SK-N-SH (cell line): Measurements from ENCODE around the gene ASXL3. TPM values are rescaled to one million over a fixed set of nuclear protein-coding genes. Genes with fewer than 3 reads are reported as not detected.

Experiments used
- CTCF ChIA-PET: fragments of 300-600, 350-600 bp; formaldehyde crosslinking; extraction: SDS; loops from one replicate; lab custom pipeline; 2021; lab: Yijun Ruan, JAX
- POLR2A ChIA-PET: fragments of 350-600 bp; sonication (Branson Sonifier 250); formaldehyde crosslinking; extraction: SDS; loops from one replicate; lab custom pipeline; 2020; ENCODE audit warnings: antibody characterized with exemption, inconsistent platforms; lab: Yijun Ruan, JAX
- DNase-seq: peaks from one replicate; pipeline ENCODE4 v3.0.0; 2012
- H2AFZ ChIP-seq: fragments of 200-600 bp; sonication (generic); 2 replicates; pipeline ENCODE4 v1.8.1; 2016; ENCODE audit warnings: antibody characterized with exemption, mild to moderate bottlenecking, low read depth
- H3F3A ChIP-seq: fragments of 200-600 bp; sonication (generic); replicated peaks from 2 replicates; pipeline ENCODE3; 2016; ENCODE audit warnings: antibody characterized with exemption, mild to moderate bottlenecking; ENCODE audit not compliant: insufficient read depth
- H3K27ac ChIP-seq, 2 experiments: fragments of 200-500 bp in 1 of 2; fragments of 200-600 bp in 1 of 2; sonication (Bioruptor generic) in 1 of 2; sonication (generic), shearing (Covaris generic) in 1 of 2; 2 replicates each; pipeline versions ENCODE4 v1.5.1 to v1.6.1; 2014 to 2016; ENCODE audit warnings: low read depth in 2 of 2, inconsistent platforms in 1 of 2, low read length in 1 of 2, mild to moderate bottlenecking in 1 of 2, mixed read lengths in 1 of 2
- H3K27me3 ChIP-seq: fragments of 200-600 bp; sonication (generic), shearing (Covaris generic); 2 replicates; pipeline ENCODE4 v1.6.1; 2016; ENCODE audit warnings: mixed run types; ENCODE audit not compliant: insufficient read depth
- H3K36me3 ChIP-seq, 2 experiments: fragments of 200-500 bp in 1 of 2; fragments of 200-600 bp in 1 of 2; sonication (Bioruptor generic) in 1 of 2; sonication (generic) in 1 of 2; replicated peaks in 1 of 2; 2 replicates each; pipeline versions ENCODE3 to v1.5.1; 2014 to 2016; ENCODE audit warnings: low read length in 1 of 2, mild to moderate bottlenecking in 1 of 2; ENCODE audit not compliant: insufficient read depth in 2 of 2, control insufficient read depth in 1 of 2
- H3K4me1 ChIP-seq, 2 experiments: fragments of 200-500 bp in 1 of 2; fragments of 200-600 bp in 1 of 2; sonication (Bioruptor generic) in 1 of 2; sonication (generic), shearing (Covaris generic) in 1 of 2; 2 replicates each; pipeline versions ENCODE4 v1.5.1 to v1.6.1; 2014 to 2016; ENCODE audit warnings: low read depth in 1 of 2, low read length in 1 of 2, mixed run types in 1 of 2; ENCODE audit not compliant: insufficient read depth in 2 of 2, control insufficient read depth in 1 of 2
- H3K4me2 ChIP-seq: fragments of 200-600 bp; sonication (generic), shearing (Covaris generic); 2 replicates; pipeline ENCODE4 v1.6.1; 2017; ENCODE audit warnings: mixed run types
- H3K4me3 ChIP-seq, 2 experiments: fragments of 200-500 bp in 1 of 2; fragments of 200-600 bp in 1 of 2; sonication (Bioruptor generic) in 1 of 2; sonication (generic), shearing (Covaris generic) in 1 of 2; 2 replicates each; pipeline versions ENCODE4 v1.5.1 to v1.8.1; 2014 to 2016; ENCODE audit warnings: low read depth in 2 of 2, inconsistent platforms in 1 of 2, low read length in 1 of 2, mild to moderate bottlenecking in 1 of 2, mixed read lengths in 1 of 2, moderate library complexity in 1 of 2
- H3K79me2 ChIP-seq: fragments of 200-600 bp; sonication (generic); 2 replicates; pipeline ENCODE4 v1.8.1; 2017; ENCODE audit warnings: mild to moderate bottlenecking; ENCODE audit not compliant: insufficient read depth
- H3K9ac ChIP-seq: fragments of 200-600 bp; sonication (generic); 2 replicates; pipeline ENCODE4 v1.6.1; 2017; ENCODE audit warnings: mixed run types
- H3K9me2 ChIP-seq: fragments of 200-600 bp; sonication (generic); 2 replicates; pipeline ENCODE4 v1.6.1; 2017; ENCODE audit warnings: mixed run types
- H3K9me3 ChIP-seq: fragments of 200-600 bp; sonication (generic); 2 replicates; pipeline ENCODE4 v1.6.1; 2017; ENCODE audit warnings: mixed run types, mild to moderate bottlenecking, moderate library complexity
- H4K20me1 ChIP-seq: fragments of 200-600 bp; sonication (generic); 2 replicates; pipeline ENCODE4 v1.6.1; 2017; ENCODE audit warnings: mild to moderate bottlenecking, mixed run types; ENCODE audit not compliant: insufficient read depth
- CHD2 ChIP-seq: fragments of 150-350 bp; IDR thresholded peaks from 2 replicates; pipeline ENCODE4 v1.6.1; 2018; ENCODE audit warnings: low read length; ENCODE audit not compliant: partially characterized antibody
- FOSL2 ChIP-seq: IDR thresholded peaks from 2 replicates; pipeline ENCODE4 v1.4.0; 2012; ENCODE audit warnings: low read depth, mild to moderate bottlenecking, moderate library complexity, borderline replicate concordance
- GABPA ChIP-seq: IDR thresholded peaks from 2 replicates; pipeline ENCODE4 v1.4.0; 2012; ENCODE audit warnings: low read depth, mild to moderate bottlenecking
- IRF3 ChIP-seq: fragments of 150-350 bp; IDR thresholded peaks from 2 replicates; pipeline ENCODE4 v1.6.1; 2016; ENCODE audit warnings: mild to moderate bottlenecking, low read depth, low read length
- JUND ChIP-seq: IDR thresholded peaks from 2 replicates; pipeline ENCODE4 v1.4.0; 2012
- MAX ChIP-seq: IDR thresholded peaks from 2 replicates; pipeline ENCODE4 v1.4.0; 2012; ENCODE audit warnings: low read depth
- MXI1 ChIP-seq: IDR thresholded peaks from 2 replicates; pipeline ENCODE4 v1.6.1; 2012; ENCODE audit warnings: mild to moderate bottlenecking, low read depth, low read length, improper control_type of control experiment
- NFIC ChIP-seq: IDR thresholded peaks from 2 replicates; pipeline ENCODE4 v1.4.0; 2012; ENCODE audit warnings: borderline replicate concordance
- POLR2AphosphoS5 ChIP-seq: IDR thresholded peaks from 2 replicates; pipeline ENCODE4 v1.6.1; 2012; ENCODE audit warnings: low read depth, low read length
- RXRA ChIP-seq: IDR thresholded peaks from 2 replicates; pipeline ENCODE4 v1.4.0; 2012; ENCODE audit warnings: low read depth, mild to moderate bottlenecking, borderline replicate concordance
- SIN3A ChIP-seq: IDR thresholded peaks from 2 replicates; pipeline ENCODE4 v1.6.1; 2012; ENCODE audit warnings: low read depth, mild to moderate bottlenecking, low read length, moderate library complexity, borderline replicate concordance
- SMC3 ChIP-seq: IDR thresholded peaks from 2 replicates; pipeline ENCODE4 v1.6.1; 2012; ENCODE audit warnings: low read depth, low read length, improper control_type of control experiment
- TAF1 ChIP-seq: IDR thresholded peaks from 2 replicates; pipeline ENCODE4 v1.6.1; 2012; ENCODE audit warnings: low read depth, mild to moderate bottlenecking, low read length, moderate library complexity, borderline replicate concordance
- TEAD4 ChIP-seq: IDR thresholded peaks from 2 replicates; pipeline ENCODE4 v1.4.0; 2012; ENCODE audit warnings: mild to moderate bottlenecking, borderline replicate concordance; ENCODE audit not compliant: insufficient read depth
- USF2 ChIP-seq: fragments of 150-350 bp; IDR thresholded peaks from 2 replicates; pipeline ENCODE4 v1.6.1; 2017; ENCODE audit warnings: antibody characterized with exemption, low read length, low read depth, borderline replicate concordance
- ZBTB33 ChIP-seq: IDR thresholded peaks from 2 replicates; pipeline ENCODE4 v1.4.0; 2012; ENCODE audit warnings: low read depth, borderline replicate concordance
- WGBS: methylation state at CpG from one replicate; pipeline ENCODE4 v1.1.6; 2017; ENCODE audit warnings: low lambda C conversion rate; 5-methylcytosine and 5-hydroxymethylcytosine counted together
- polyA plus RNA-seq, 3 experiments: library from polyadenylated mRNA; depleted of rRNA; stranded (reverse); fragments of >200 nt; gene quantifications; 2 replicates each; pipeline ENCODE4 v1.2.3, GENCODE V29; 2012

ASXL3 gene
- 0.03 TPM in 1 of 2 replicates, not detected in the other for polyA plus RNA-seq (2012; rRNA removed)
- 0.01 and 0.03 TPM in 2 replicates for polyA plus RNA-seq (2012; cell fraction: cytosol; rRNA removed)
- polyA plus RNA-seq (2012; cell fraction: nucleus; rRNA removed): under 0.01 and 0.02 TPM in 2 replicates

- H3K4me1 ChIP-seq: peaks cover 3% of the 10 kb centered on the region in 2 experiments; a peak in 2 of 4 replicates
- no peaks in the 10 kb centered on the region for H3K9me2 ChIP-seq
- POLR2A ChIA-PET: no interaction called here
- H3K4me3 ChIP-seq: peak within 1 kb of the TSS; percentile 62 to 72
- TF ChIP-seq JUND: no peak
- peak; percentile 52 for TF ChIP-seq CHD2
- CTCF ChIA-PET: no interaction called here
- peaks cover 37% of the 10 kb centered on the region for H3K27me3 ChIP-seq
- peak within 1 kb of the TSS; percentile 84 for H2AFZ ChIP-seq
- H3K9ac ChIP-seq: no peak within 1 kb of the TSS
- H3K79me2 ChIP-seq: no peaks in the 10 kb centered on the region
- WGBS: 2% methylated on average over 28 of the region's 103 CpGs
- H3F3A ChIP-seq: no peaks in the 10 kb centered on the region
- no peaks in the 10 kb centered on the region for H4K20me1 ChIP-seq
- peak within 1 kb of the TSS; percentile 86 for H3K4me2 ChIP-seq
- no peaks in the 10 kb centered on the region for H3K36me3 ChIP-seq
- H3K27ac ChIP-seq: peak within 1 kb of the TSS in 1 of 2 experiments; percentile 56; a peak in 2 of 4 replicates
- no peaks in the 10 kb centered on the region for H3K9me3 ChIP-seq
- DNase-seq: peak; percentile 91
Measured at GRCh38 chr18:33577685-33578517, at the start of gene ASXL3. Gene ASXL3 (plus strand): TSS chr18:33578219. CDS start chr18:33578632, 413 bp downstream.

GRCh38 chr18:33532978-33533377 lies 45.0 kb upstream of the ASXL3 start:
- DNase-seq: no peak
- H3K27ac ChIP-seq: no peak overlapping the region
- H3K36me3 ChIP-seq: no peaks in the 10 kb centered on the region
- no peak overlapping the region for H2AFZ ChIP-seq
- H3K79me2 ChIP-seq: no peaks in the 10 kb centered on the region
- ChIA-PET POLR2A (no interaction called here), CTCF (no interaction called here)
- H4K20me1 ChIP-seq: no peaks in the 10 kb centered on the region
- TF ChIP-seq MAX: no peak
- no peak for TF ChIP-seq RXRA
- WGBS: 20% methylated on average over 1 of the region's 1 CpG
- H3K9ac ChIP-seq: no peak overlapping the region
- H3K4me2 ChIP-seq: no peak overlapping the region
- no peaks in the 10 kb centered on the region for H3K4me1 ChIP-seq
- no peaks in the 10 kb centered on the region for H3F3A ChIP-seq
- no peaks in the 10 kb centered on the region for H3K9me2 ChIP-seq
- no peaks in the 10 kb centered on the region for H3K27me3 ChIP-seq
- H3K9me3 ChIP-seq: no peaks in the 10 kb centered on the region
- H3K4me3 ChIP-seq: no peak overlapping the region

- H3K36me3 ChIP-seq: no peaks in the 10 kb centered on the region
- no peak overlapping the region for H3K4me3 ChIP-seq
- H3K9me3 ChIP-seq: no peaks in the 10 kb centered on the region
- no peaks in the 10 kb centered on the region for H3K79me2 ChIP-seq
- H3K4me2 ChIP-seq: no peak overlapping the region
- 29% methylated on average over 1 of the region's 1 CpG for WGBS
- ChIA-PET CTCF (no interaction called here), POLR2A (no interaction called here)
- H4K20me1 ChIP-seq: no peaks in the 10 kb centered on the region
- no peaks in the 10 kb centered on the region for H3K9me2 ChIP-seq
- no peak overlapping the region for H2AFZ ChIP-seq
- H3F3A ChIP-seq: no peaks in the 10 kb centered on the region
- H3K9ac ChIP-seq: no peak overlapping the region
- H3K4me1 ChIP-seq: no peaks in the 10 kb centered on the region
- no peak overlapping the region for H3K27ac ChIP-seq
- no peak for DNase-seq
- H3K27me3 ChIP-seq: no peaks in the 10 kb centered on the region
- no peak for TF ChIP-seq IRF3
- no peak for TF ChIP-seq GABPA
- TF ChIP-seq TEAD4: no peak
- no peak for TF ChIP-seq POLR2AphosphoS5
- TF ChIP-seq TAF1: no peak
- no peak for TF ChIP-seq MXI1
- no peak for TF ChIP-seq USF2
- TF ChIP-seq FOSL2: no peak
- no peak for TF ChIP-seq SMC3
- no peak for TF ChIP-seq NFIC
- no peak for TF ChIP-seq ZBTB33
- TF ChIP-seq SIN3A: no peak
- no peak for TF ChIP-seq MAX
Measured at GRCh38 chr18:33536904-33537303, 41.1 kb upstream of the ASXL3 start.
